ENCODE measurements around the gene RAB4B.
"Not testable (repeated sequence)": the region's sequence is repeated elsewhere in the genome, so short reads cannot be mapped to it uniquely, and the experiment has no call there.

Gene RAB4B

DNA sequence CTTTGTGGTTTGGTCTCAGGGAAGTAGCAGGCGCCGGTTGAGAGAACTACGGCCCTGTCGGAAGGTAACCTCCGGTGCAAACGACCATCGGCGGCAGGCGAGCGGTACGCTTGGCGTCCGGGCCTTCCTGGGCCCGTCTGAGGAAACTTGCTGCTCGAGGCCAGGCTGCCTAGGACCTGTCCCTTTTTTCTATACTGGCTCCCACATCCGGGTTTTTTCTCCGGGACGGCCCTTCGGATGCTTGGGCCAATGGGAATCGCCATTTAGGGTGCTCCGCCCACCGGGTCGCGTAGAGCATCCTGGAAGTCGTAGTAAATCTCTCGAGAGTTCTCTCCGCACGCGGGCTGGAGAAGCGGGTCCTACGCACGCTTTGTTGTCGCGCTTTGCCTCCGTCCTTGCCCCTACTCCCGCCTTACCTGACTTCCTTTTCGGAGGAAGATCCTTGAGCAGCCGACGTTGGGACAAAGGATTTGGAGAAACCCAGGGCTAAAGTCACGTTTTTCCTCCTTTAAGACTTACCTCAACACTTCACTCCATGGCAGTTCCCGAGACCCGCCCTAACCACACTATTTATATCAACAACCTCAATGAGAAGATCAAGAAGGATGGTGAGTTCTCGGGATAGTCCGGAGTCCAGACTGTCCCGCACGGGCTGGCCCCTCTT lies 27.0 kb upstream of the RAB4B start, which contains the start of gene SNRPA:
Gene SNRPA (plus strand): TSS at position 330 of the 664 bp plus-strand sequence. CDS start 206 bp downstream, at position 536.
- peak; percentile 97 for DNase-seq (ENCODE audit: low spot score)

DNA sequence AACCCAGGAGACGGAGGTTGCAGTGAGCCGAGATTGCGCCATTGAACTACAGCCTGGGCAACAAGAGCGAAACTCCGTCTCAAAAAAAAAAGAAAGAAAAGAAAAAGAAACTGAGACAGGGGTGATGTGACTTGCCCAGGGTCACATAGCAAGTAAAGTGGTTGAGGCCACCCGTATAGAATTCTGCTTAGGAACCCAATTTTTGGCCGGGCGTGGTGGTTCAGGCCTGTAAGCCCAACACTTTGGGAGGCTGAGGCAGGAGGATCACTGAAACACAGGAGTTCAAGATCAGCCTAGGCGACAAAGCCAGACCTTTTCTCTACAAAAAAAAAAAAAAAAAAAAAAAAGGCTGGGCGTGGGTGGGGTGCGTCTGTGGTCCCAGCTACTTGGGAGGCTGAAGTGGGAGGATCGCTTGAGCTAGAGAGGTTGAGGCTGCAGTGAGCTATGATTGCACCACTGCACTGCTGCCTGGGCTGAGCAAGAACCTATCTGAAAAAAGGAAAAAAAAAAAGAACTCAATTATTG lies 25.7 kb upstream of the RAB4B start:
- no peak for DNase-seq (ENCODE audit: low spot score)

DNA sequence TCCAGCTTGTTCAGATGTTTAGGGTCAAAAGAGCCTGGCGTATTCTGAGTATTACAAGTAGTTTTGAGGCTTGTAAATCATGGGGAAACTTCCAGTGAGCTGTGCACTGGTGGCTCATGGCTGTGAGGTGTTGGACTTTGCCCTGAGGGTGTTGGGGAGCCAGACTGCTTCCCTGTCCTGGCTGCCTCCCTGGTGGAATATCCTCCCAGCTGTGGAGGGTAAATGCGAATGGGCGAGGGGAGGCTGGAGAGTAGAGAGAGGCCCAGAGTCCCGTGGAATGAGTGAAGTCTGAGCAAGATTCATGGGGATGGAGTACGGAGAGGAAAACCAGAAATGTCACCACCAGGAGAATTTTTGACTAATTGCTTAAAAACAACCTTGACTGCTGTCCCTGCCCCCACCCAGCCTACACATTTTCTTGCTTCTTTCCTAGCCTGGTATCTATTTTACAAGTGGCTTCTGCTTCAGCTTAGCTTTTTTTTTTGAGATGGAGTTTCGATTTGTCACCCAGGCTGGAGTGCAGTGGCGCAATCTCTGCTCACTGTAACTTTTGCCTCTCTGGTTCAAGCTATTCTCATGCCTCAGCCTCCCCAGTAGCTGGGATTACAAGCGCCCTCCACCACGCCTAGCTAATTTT lies 23.3 kb upstream of the RAB4B start:
- DNase-seq (ENCODE audit: low spot score): no peak

DNA sequence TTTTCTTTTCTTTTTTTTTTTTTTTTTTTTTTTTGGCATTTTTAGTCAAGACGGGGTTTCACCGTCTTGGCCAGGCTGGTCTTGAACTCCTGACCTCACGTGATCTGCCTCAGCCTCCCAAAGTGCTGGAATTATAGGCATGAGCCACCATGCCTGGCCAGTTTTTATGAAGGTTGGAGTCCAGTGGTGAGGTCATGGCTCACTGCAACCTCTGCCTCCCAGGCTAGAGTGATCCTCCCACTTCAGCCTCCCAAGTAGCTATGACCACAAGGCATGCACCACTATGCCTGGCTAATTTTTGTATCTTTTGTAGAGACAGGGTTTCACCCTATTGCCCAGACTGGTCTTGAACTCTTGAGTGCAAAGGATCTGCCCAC lies 22.8 kb upstream of the RAB4B start:
- no peak for DNase-seq (ENCODE audit: low spot score)

DNA sequence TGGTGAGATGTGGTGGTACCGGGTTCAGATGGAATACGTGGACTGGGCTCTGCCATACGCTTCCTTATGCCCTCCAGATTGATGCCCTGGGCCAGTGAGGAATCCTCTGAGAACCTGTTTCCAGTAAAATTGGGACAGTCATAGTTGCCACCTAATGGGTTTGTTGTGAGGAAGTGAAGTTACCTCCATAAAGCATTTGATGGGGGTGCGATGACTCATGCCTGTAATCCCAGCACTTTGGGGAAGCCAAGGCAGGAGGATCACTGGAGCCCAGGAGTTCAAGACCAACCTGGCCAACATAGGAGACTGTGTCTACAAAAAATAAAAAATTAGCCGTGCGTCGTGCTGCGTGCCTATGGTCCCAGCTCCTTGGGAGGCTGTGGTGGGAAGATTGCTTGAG lies 22.3 kb upstream of the RAB4B start:
- no peak for DNase-seq (ENCODE audit: low spot score)

DNA sequence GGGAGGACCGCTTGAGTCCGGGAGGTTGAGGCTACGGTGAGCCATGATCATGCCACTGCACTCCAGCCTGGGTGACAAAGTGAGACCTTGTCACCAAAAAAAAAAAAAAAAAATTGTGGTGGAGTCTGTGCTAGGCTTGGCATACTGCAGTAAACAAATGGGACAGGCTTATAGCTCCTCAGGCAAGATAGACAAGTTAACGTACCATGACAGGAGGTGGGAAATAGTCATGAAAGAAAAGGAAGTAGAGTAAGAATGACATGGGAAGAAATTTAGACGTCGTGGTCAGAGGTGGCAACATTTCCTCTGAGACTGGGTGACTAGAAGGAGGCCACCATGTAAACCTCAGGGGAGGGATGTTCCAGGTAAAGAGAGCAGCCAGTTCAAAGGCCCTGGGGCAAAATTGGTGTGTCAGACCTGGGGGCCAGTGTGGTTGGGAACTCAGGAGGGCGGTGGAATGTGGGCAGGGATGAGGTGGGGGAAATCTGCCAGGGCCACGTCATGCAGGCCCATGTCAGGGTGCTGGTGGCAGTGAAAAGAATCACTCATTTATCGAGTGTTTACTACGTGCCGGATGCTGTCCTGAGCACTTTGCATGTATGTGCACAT lies 21.4 kb upstream of the RAB4B start:
- DNase-seq (ENCODE audit: low spot score): no peak

DNA sequence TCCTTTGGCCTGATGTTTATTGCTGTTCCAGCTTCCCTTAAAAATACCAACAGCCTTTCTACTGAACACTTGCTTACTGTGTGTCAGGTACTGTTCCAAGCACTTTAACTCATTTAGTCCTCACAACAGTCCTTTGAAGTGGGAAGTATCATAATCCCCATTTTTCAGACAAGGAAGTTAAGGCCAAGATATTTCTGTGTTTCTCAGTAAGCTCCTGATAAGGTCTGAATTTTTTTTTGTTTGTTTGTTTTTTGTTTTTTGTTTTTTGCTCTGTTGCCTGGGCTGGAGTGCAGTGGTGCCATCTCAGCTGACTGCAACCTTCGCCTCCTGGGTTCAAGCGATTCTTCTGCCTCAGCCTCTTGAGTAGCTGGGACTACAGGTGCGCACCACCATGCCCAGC lies 19.6 kb upstream of the RAB4B start:
- DNase-seq (ENCODE audit: low spot score): no peak

DNA sequence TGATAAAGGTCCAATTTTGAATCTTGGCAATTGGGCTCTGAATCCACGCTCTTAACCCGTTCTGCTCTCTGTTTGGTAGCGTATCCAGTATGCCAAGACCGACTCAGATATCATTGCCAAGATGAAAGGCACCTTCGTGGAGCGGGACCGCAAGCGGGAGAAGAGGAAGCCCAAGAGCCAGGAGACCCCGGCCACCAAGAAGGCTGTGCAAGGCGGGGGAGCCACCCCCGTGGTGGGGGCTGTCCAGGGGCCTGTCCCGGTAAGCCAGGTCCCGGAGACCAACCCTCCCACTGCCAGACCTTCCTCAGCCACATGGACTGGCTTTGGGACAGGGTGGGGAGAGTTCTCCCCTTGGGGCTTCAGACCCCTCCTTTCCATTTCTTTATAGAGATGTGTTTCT lies 18.7 kb upstream of the RAB4B start:
- DNase-seq (ENCODE audit: low spot score): no peak

DNA sequence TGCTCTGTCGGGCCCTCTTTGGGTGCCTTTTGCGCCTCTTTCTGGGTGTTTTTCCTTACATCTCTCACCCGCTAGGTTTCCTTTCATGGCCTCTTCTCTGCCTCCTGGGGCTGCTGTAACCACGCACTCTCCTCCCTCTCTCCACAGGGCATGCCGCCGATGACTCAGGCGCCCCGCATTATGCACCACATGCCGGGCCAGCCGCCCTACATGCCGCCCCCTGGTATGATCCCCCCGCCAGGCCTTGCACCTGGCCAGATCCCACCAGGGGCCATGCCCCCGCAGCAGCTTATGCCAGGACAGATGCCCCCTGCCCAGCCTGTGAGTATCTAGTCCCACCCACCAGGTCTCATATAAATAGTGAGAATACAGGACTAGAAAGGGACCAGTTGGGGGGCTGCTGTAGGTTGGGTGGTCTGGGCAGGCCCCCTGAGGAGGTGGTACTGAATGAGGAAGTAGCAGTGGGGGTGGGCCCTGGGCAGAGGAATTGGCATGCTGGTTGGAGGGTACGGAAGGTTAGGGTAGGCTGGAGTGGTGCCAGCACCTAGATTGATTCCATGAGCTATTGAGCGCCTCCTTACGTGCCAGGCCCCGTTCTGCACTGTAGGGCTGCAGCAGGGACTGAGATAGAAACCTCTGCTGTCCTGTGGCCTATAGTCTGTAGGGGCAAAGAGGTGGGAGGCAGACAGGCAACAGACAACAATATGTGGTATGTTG lies 15.1 kb upstream of the RAB4B start:
- no peak for DNase-seq (ENCODE audit: low spot score)

DNA sequence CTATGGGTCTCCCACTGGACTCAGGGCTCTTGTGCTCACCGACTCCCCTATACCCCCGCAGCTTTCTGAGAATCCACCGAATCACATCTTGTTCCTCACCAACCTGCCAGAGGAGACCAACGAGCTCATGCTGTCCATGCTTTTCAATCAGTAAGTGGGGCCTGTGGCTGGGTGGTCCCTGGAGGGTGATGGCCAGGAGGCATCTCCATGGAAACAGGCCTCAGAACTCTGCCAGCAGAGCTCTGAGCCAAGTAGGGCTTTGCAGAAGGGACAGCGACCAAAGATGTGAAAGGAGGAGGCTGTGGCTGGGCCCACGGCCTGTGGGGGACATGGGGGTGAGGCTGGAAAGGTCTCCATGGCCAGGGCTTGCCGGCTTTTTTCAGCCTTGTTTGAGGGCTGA lies 14.5 kb upstream of the RAB4B start:
- no peak for DNase-seq (ENCODE audit: low spot score)

DNA sequence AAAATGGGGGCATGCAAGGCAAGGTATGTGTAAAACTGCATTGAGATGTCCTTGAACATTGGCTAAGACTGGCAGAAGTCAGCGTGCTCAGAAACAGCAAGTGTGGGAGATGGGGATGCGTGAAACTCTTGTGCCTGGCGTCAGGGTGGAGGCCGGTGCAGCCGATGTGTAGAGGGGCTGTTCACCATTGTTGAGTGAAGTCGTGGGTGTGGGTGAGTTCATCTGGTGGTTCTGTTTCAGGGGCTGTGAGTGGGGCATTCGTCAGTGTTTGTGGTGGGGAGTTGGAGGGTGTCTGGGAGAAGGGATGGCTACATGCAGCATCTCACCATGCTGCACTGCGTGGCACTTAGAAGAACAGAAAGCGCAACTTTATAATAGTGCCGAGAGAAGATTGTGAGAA lies 14.1 kb upstream of the RAB4B start:
- no peak for DNase-seq (ENCODE audit: low spot score)

DNA sequence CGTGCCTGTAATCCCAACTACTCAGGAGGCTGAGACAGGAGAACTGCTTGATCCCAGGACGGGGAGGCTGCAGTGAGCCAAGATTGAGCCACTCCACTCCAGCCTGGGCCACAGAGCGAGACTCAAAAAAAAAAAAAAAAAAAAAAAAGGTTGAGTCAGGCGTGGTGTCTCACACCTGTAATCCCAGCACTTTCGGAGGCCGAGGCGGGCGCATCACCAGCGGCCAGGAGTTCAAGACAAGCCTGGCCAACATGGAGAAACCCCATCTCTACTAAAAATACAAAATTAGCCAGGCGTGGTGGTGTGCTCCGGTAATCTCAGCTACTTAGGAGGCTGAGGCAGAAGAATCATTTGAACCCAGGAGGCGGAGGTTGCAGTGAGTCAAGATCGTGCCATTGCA lies 11.7 kb upstream of the RAB4B start:
- DNase-seq (ENCODE audit: low spot score): not testable (repeated sequence)

DNA sequence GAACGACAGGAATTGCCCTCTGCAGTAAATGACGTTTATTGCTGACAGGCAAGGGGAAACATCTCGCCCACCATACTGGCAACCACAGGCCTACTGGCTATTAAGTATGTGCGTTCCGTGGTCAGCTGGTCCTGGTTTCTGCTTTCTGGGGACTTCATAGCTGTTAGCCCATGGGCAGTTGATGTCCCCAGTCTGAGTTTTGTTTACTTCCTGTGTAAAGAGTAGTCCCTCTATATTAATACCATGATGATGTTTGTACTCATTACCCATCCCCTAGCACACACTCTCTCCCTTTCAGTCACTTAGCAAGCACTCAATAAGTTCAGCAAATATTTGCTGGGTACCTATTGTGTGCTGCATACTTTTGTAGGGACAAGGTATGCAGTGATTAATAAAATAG lies 9.2 kb upstream of the RAB4B start:
- DNase-seq (ENCODE audit: low spot score): no peak

DNA sequence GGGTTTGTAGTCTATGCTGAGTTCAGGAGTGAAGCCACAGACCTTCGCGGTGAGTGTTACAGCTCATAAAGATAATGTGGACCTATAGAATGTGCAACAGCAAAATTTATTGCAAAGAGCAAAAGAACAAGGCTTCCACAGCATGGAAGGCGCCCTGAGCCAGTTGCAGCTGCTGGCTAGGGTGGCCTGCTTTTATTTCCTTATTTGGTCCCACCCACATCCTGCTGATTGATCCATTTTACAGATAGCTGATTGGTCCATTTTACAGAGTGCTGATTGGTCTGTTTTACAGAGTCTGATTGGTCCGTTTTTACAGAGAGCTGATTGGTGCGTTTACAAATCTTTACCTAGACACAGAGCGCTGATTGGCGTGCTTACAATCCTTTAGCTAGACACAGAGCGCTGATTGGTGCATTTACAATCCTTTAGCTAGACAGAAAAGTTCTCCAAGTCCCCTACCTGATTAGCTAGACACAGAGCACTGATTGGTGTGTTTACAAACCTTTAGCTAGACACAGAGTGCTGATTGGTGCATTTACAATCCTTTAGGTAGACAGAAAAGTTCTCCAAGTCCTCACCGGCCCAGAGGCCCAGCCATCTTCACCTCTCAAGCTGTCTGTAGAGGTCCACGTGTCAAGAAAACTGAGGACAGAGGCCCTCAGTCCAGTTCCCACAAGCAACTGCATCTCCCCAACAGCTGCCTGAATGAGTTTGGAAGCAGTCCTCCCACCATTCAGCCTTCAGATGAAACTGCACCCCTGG lies 6.8 kb upstream of the RAB4B start:
- DNase-seq (ENCODE audit: low spot score): not testable (repeated sequence)

DNA sequence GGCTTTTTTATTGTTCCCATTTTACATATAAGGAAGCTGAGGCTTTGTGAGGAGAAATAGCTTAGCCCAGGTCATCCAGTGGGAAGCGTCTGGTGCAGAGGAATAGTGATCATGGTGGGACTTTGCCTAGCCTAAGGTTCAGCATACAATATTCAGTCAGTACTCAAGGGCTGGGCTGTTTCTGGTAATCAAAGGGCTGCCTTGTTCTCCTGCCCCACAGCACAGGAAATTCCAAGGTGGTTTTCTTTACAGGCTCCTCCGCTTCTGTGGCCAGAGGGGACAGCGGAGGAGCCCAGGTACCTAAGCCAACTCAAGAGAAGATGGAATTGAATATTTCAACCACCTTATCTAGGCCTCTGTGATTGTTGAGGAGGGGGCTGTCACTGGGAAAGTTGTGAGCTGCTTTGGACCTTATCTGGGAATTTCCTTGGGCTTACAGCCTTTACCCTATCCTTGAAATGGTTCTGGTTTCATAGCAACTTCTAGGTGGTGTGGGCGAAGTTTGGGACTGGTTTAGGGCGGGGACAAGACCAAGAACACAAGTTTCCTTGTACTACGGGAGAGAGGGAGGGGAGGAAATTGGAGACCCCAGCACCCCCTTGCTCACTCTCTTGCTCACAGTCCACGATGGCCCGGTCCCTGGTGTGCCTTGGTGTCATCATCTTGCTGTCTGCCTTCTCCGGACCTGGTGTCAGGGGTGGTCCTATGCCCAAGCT lies 3.0 kb upstream of the RAB4B start, which contains the start of gene MIA:
Gene MIA (plus strand): TSS at position 606 of the 716 bp plus-strand sequence. CDS start 22 bp downstream, at position 628.
- DNase-seq (ENCODE audit: low spot score): no peak

DNA sequence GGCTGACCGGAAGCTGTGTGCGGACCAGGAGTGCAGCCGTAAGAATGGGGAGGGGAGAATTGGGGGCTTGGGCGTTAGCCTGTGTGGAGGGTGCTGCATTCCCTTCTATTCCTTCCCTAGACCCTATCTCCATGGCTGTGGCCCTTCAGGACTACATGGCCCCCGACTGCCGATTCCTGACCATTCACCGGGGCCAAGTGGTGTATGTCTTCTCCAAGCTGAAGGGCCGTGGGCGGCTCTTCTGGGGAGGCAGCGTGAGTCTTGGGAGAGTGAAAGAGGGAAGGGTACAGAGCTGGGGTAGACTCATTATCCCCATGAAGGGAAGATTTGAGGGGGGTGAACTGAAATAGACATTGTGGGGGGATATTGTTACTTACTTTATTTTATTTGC lies 2.4 kb upstream of the RAB4B start:
- no peak for DNase-seq (ENCODE audit: low spot score)

DNA sequence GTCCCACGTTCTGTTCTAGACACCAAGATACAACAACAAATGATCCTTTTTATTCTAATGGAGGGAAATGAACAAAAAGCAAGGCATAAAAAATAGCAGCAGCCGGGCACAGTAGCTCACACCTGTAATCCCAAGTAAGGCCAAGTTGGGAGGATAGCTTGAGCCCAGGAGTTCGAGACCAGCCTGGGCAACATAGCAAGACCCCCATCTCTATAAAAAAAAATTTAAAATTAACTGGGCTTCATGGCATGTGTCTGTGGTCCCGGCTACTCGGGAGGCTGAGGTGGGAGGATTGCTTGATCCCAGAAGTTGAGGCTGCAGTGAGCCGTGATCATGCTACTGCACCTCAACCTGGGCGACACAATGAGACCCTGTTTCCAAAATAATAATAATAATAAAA lies 1.7 kb upstream of the RAB4B start:
- no peak for DNase-seq (ENCODE audit: low spot score)

DNA sequence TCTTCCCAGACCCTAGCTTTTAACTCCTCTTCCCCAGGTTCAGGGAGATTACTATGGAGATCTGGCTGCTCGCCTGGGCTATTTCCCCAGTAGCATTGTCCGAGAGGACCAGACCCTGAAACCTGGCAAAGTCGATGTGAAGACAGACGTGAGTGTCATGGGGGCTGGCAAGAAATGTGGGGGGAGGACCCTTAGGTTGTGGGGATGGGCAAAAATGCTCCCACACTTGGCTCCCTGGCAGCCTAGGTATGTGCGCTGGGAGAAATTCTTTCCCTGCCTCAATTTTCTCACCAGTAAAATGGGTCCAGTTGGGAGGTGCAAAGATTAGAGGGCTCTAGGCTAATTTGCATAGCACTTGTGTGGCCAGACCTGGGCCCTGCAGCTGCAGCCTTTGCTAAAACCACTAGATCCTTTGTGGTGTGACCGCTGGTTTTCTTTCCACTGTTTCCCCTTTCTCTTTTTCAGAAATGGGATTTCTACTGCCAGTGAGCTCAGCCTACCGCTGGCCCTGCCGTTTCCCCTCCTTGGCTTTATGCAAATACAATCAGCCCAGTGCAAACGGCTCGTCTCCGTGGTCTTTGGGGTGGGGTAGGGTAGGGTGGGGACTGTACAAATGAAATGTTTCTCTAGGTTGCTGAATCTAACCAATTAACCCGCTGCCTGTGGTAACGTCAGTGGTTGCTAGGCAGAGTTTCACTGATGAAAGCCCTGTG lies 959 bp upstream of the RAB4B start:
- peak; percentile 86 for DNase-seq (ENCODE audit: low spot score)

DNA sequence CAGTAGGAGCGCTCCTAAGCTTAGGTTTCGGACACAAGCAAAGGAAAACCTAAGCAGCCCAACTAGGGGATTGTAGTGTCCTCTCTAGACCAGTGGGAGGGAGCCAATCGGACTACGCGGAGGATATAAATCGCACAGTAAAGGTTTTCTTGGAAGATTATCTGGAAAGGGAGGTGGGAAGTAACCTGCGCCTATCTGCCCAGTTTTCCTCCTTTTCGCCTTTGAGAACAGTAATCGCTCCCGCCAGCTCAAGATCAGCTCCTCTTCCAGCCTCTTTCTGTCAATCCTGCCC lies 456 bp upstream of the RAB4B start:
- no peak for DNase-seq (ENCODE audit: low spot score)

DNA sequence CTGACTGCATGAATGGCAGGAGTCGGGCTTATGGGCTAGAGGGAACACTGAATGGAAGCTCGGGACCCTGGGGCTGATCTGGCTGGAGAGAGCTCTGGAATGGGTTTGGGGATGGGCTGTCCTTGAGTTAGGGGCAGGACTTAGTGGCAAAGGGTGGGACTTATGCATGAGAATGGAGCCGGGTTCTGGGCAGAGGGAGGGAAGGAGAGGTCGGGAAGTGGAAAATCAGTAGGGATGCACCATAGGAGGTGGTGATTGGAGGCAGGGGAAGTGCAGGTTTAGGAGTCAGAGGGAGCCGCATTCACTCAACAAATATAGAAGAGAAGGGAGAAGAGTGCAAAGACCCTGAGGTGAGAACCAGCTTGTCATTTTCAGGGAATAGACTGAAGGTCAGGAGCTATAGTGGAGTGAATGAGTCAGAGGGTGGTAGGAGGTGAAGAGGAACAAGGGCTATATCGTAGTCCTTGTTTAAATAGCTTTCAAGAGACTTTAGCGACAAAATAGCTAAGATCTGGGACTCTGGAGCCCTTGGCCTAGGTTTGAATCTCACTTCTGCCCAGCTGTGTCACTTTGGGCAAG lies 748 bp downstream of the RAB4B start:
- no peak for DNase-seq (ENCODE audit: low spot score)

Data from LoVo (cell line).